ENCODE data around the gene KIF22.

The KIF22 gene

GRCh38 chr16:29815793-29816693, 25.5 kb downstream of the KIF22 start, which contains the start of gene PAGR1:
TSS of gene PAGR1 (plus strand) at chr16:29816152. CDS start at chr16:29816526, 374 bp downstream.
- no peaks in the 10 kb centered on the region for H3K9me2 ChIP-seq (replicated peaks; ENCODE audit: insufficient read depth, low read length)
- TF ChIP-seq EZH2phosphoT487 (conservative IDR thresholded peaks at IDR 0.05; ENCODE audit: low read length) (no peak), CTCF (IDR thresholded peaks at IDR 0.05; ENCODE audit: insufficient read depth, low read length, poor library complexity, severe bottlenecking) (peak; percentile 91)
- peak within 1 kb of the TSS; percentile 64 for H3K27ac ChIP-seq (ENCODE audit: low read depth, low read length)
- peak within 1 kb of the TSS; percentile 74 for H3K4me3 ChIP-seq (ENCODE audit: insufficient read depth, low read length, poor library complexity, severe bottlenecking)
- peak within 1 kb of the TSS; percentile 68 for H2AFZ ChIP-seq (ENCODE audit: low read depth, low read length, severe bottlenecking)
- 0 out of 2 replicates have a peak, but pooled peaks cover 2% of the 10 kb centered on the region for H3K36me3 ChIP-seq (ENCODE audit: low read length)
- H3K27me3 ChIP-seq (ENCODE audit: low read length), result no peaks in the 10 kb centered on the region
- H4K20me1 ChIP-seq (ENCODE audit: low read depth, low read length), result no peaks in the 10 kb centered on the region
- peaks cover 8% of the 10 kb centered on the region for H3F3A ChIP-seq (ENCODE audit: insufficient read depth)
- H3K79me2 ChIP-seq (ENCODE audit: insufficient read depth, low read length), result peaks cover 21% of the 10 kb centered on the region
- H3K9me3 ChIP-seq (ENCODE audit: insufficient read depth, low read length), result no peaks in the 10 kb centered on the region
- peak within 1 kb of the TSS; percentile 91 for H3K9ac ChIP-seq (ENCODE audit: low read length)
- H3K4me2 ChIP-seq (ENCODE audit: low read depth, low read length, poor library complexity, severe bottlenecking), result peak within 1 kb of the TSS; percentile 69

GRCh38 chr16:29816694-29817441, 26.3 kb downstream of the KIF22 start:
- Histone ChIP-seq H3F3A (ENCODE audit: insufficient read depth) (peaks cover 5% of the 10 kb centered on the region), H3K79me2 (ENCODE audit: insufficient read depth, low read length) (peaks cover 21% of the 10 kb centered on the region), H3K36me3 (ENCODE audit: low read length) (0 out of 2 replicates have a peak, but pooled peaks cover 2% of the 10 kb centered on the region), H3K27ac (ENCODE audit: low read depth, low read length) (peak overlapping the region; percentile 64), H3K9me3 (ENCODE audit: insufficient read depth, low read length) (no peaks in the 10 kb centered on the region), H4K20me1 (ENCODE audit: low read depth, low read length) (no peaks in the 10 kb centered on the region), H3K4me3 (ENCODE audit: insufficient read depth, low read length, poor library complexity, severe bottlenecking) (peak overlapping the region; percentile 74), H3K9me2 (replicated peaks; ENCODE audit: insufficient read depth, low read length) (no peaks in the 10 kb centered on the region), H3K27me3 (ENCODE audit: low read length) (no peaks in the 10 kb centered on the region), H2AFZ (ENCODE audit: low read depth, low read length, severe bottlenecking) (peak overlapping the region; percentile 21), H3K4me2 (ENCODE audit: low read depth, low read length, poor library complexity, severe bottlenecking) (peak overlapping the region; percentile 69), H3K9ac (ENCODE audit: low read length) (peak overlapping the region; percentile 91)
- TF ChIP-seq CTCF (IDR thresholded peaks at IDR 0.05; ENCODE audit: insufficient read depth, low read length, poor library complexity, severe bottlenecking) (no peak), EZH2phosphoT487 (conservative IDR thresholded peaks at IDR 0.05; ENCODE audit: low read length) (no peak)

- no peaks in the 10 kb centered on the region for H3K9me2 ChIP-seq (replicated peaks; ENCODE audit: insufficient read depth, low read length)
- no peak overlapping the region for H3K4me3 ChIP-seq (ENCODE audit: insufficient read depth, low read length, poor library complexity, severe bottlenecking)
- 0 out of 2 replicates have a peak, but pooled peaks cover 2% of the 10 kb centered on the region for H3K36me3 ChIP-seq (ENCODE audit: low read length)
- TF ChIP-seq CTCF (IDR thresholded peaks at IDR 0.05; ENCODE audit: insufficient read depth, low read length, poor library complexity, severe bottlenecking) (no peak), EZH2phosphoT487 (conservative IDR thresholded peaks at IDR 0.05; ENCODE audit: low read length) (no peak)
- no peak overlapping the region for H3K27ac ChIP-seq (ENCODE audit: low read depth, low read length)
- no peaks in the 10 kb centered on the region for H4K20me1 ChIP-seq (ENCODE audit: low read depth, low read length)
- no peaks in the 10 kb centered on the region for H3K9me3 ChIP-seq (ENCODE audit: insufficient read depth, low read length)
- H2AFZ ChIP-seq (ENCODE audit: low read depth, low read length, severe bottlenecking), result no peak overlapping the region
- no peak overlapping the region for H3K9ac ChIP-seq (ENCODE audit: low read length)
- peak overlapping the region; percentile 12 for H3K4me2 ChIP-seq (ENCODE audit: low read depth, low read length, poor library complexity, severe bottlenecking)
- peaks cover 5% of the 10 kb centered on the region for H3F3A ChIP-seq (ENCODE audit: insufficient read depth)
- no peaks in the 10 kb centered on the region for H3K27me3 ChIP-seq (ENCODE audit: low read length)
- peaks cover 21% of the 10 kb centered on the region for H3K79me2 ChIP-seq (ENCODE audit: insufficient read depth, low read length)
Observed at GRCh38 chr16:29818082-29818481, 27.5 kb downstream of the KIF22 start.

All from SU-DHL-6 (cell line).